HepG2 (cell line): ENCODE measurements around the gene NRL. TPM values are rescaled to one million over a fixed set of nuclear protein-coding genes. Genes with fewer than 3 reads are reported as not detected.

Experiments
- ATF4 ChIP-seq, 2 experiments: fragments of 450-650 bp in 1 of 2; sonication (generic) in 1 of 2; formaldehyde crosslinking; IDR thresholded peaks; 2 replicates each; pipeline versions ENCODE4 v1.5.0 to v1.8.0; 2020 to 2022; ENCODE audit warnings: mild to moderate bottlenecking in 1 of 2, missing genetic modification reagents in 1 of 2
- CENPX ChIP-seq: sonication (generic); formaldehyde crosslinking; IDR thresholded peaks from 2 replicates; pipeline ENCODE4 v1.9.0; 2021; ENCODE audit warnings: mild to moderate bottlenecking, missing genetic modification reagents, moderate library complexity
- HES4 ChIP-seq: sonication (generic); formaldehyde crosslinking; IDR thresholded peaks from 2 replicates; pipeline ENCODE4 v1.9.0; 2021; ENCODE audit warnings: mild to moderate bottlenecking, missing genetic modification reagents, borderline replicate concordance
- NR2C2 ChIP-seq: sonication (generic); formaldehyde crosslinking; IDR thresholded peaks from 2 replicates; pipeline ENCODE4 v1.4.0; 2020; ENCODE audit warnings: missing genetic modification reagents, mild to moderate bottlenecking, moderate library complexity, borderline replicate concordance
- PCBP1 ChIP-seq: fragments of 200-400 bp; formaldehyde crosslinking; IDR thresholded peaks from 2 replicates; pipeline ENCODE4 v1.6.1; 2017; ENCODE audit warnings: mild to moderate bottlenecking, low read depth, low read length, borderline replicate concordance
- SMC3 ChIP-seq: IDR thresholded peaks from 2 replicates; pipeline ENCODE4 v1.6.1; 2011; ENCODE audit warnings: low read length, improper control_type of control experiment
- ZFP36L2 ChIP-seq: sonication (generic); formaldehyde crosslinking; IDR thresholded peaks from 2 replicates; pipeline ENCODE4 v1.4.0; 2020; ENCODE audit warnings: missing genetic modification reagents
- ZNF264 ChIP-seq: sonication (generic); formaldehyde crosslinking; IDR thresholded peaks from 2 replicates; pipeline ENCODE4 v1.4.0; 2020; ENCODE audit warnings: missing genetic modification reagents
- ZNF333 ChIP-seq: sonication (generic); formaldehyde crosslinking; IDR thresholded peaks from 2 replicates; pipeline ENCODE4 v1.4.0; 2020; ENCODE audit warnings: mild to moderate bottlenecking, missing genetic modification reagents, borderline replicate concordance
- ZNF724P ChIP-seq: sonication (generic); formaldehyde crosslinking; IDR thresholded peaks from 2 replicates; pipeline ENCODE4 v1.8.0; 2022; ENCODE audit warnings: missing genetic modification reagents, borderline replicate concordance
- ZNF788 ChIP-seq: sonication (generic); formaldehyde crosslinking; IDR thresholded peaks from 2 replicates; pipeline ENCODE4 v1.5.0; 2020; ENCODE audit warnings: mild to moderate bottlenecking, missing genetic modification reagents, borderline replicate concordance
- polyA plus RNA-seq, 8 experiments: library from polyadenylated mRNA; depleted of rRNA in 3 of 8; stranded (reverse) in 7 of 8; unstranded in 1 of 8; fragments of >200 nt; fragmentation: Illumina TruSeq in 4 of 8; extraction: Trizol in 4 of 8; gene quantifications; 2 replicates each; pipeline versions ENCODE4 v1.2.1 to v1.2.3, GENCODE V29; 2011 to 2016; ENCODE audit warnings: low read depth in 4 of 8, missing spikeins in 1 of 8, mixed read lengths in 1 of 8; ENCODE audit not compliant: insufficient read depth in 1 of 8
- total RNA-seq, 5 experiments: library from RNA; depleted of rRNA; stranded (reverse); fragments of >200 nt; fragmentation: Illumina TruSeq; extraction: Trizol; gene quantifications; 2 replicates each; pipeline ENCODE4 v1.2.3, GENCODE V29; 2016; ENCODE audit warnings: low read depth in 1 of 5
- TF ChIP-seq, protein P1 (sequence below): sonication (generic); formaldehyde crosslinking; IDR thresholded peaks from one replicate; pipeline ENCODE4 v1.5.1; 2020; ENCODE audit warnings: mild to moderate bottlenecking, missing genetic modification reagents; ENCODE audit errors: not compliant biosample characterization

NRL gene
- total and polyA plus RNA-seq, 2 of the 13 experiments (the other 11 are each of a cell fraction or from before 2014, with no cell fraction given): 2.5 to 4.7 TPM

- TF ChIP-seq HES4 (CRISPR knock-in tag) (0 out of 2 replicates have a peak, but pooled peaks have one; percentile 53), PCBP1 (no peak), ZNF788 (CRISPR knock-in tag) (no peak), ZFP36L2 (no peak), ATF4 (CRISPR knock-in tag; IDR thresholded peaks at IDR 0.05) (no peak), NR2C2 (CRISPR knock-in tag) (no peak), ZNF724P (CRISPR knock-in tag) (no peak), CENPX (CRISPR knock-in tag) (no peak), ZNF333 (CRISPR knock-in tag) (0 out of 2 replicates have a peak, but pooled peaks have one; percentile 3), ZNF264 (no peak), SMC3 (no peak)
- TF ChIP-seq, protein P1, sequence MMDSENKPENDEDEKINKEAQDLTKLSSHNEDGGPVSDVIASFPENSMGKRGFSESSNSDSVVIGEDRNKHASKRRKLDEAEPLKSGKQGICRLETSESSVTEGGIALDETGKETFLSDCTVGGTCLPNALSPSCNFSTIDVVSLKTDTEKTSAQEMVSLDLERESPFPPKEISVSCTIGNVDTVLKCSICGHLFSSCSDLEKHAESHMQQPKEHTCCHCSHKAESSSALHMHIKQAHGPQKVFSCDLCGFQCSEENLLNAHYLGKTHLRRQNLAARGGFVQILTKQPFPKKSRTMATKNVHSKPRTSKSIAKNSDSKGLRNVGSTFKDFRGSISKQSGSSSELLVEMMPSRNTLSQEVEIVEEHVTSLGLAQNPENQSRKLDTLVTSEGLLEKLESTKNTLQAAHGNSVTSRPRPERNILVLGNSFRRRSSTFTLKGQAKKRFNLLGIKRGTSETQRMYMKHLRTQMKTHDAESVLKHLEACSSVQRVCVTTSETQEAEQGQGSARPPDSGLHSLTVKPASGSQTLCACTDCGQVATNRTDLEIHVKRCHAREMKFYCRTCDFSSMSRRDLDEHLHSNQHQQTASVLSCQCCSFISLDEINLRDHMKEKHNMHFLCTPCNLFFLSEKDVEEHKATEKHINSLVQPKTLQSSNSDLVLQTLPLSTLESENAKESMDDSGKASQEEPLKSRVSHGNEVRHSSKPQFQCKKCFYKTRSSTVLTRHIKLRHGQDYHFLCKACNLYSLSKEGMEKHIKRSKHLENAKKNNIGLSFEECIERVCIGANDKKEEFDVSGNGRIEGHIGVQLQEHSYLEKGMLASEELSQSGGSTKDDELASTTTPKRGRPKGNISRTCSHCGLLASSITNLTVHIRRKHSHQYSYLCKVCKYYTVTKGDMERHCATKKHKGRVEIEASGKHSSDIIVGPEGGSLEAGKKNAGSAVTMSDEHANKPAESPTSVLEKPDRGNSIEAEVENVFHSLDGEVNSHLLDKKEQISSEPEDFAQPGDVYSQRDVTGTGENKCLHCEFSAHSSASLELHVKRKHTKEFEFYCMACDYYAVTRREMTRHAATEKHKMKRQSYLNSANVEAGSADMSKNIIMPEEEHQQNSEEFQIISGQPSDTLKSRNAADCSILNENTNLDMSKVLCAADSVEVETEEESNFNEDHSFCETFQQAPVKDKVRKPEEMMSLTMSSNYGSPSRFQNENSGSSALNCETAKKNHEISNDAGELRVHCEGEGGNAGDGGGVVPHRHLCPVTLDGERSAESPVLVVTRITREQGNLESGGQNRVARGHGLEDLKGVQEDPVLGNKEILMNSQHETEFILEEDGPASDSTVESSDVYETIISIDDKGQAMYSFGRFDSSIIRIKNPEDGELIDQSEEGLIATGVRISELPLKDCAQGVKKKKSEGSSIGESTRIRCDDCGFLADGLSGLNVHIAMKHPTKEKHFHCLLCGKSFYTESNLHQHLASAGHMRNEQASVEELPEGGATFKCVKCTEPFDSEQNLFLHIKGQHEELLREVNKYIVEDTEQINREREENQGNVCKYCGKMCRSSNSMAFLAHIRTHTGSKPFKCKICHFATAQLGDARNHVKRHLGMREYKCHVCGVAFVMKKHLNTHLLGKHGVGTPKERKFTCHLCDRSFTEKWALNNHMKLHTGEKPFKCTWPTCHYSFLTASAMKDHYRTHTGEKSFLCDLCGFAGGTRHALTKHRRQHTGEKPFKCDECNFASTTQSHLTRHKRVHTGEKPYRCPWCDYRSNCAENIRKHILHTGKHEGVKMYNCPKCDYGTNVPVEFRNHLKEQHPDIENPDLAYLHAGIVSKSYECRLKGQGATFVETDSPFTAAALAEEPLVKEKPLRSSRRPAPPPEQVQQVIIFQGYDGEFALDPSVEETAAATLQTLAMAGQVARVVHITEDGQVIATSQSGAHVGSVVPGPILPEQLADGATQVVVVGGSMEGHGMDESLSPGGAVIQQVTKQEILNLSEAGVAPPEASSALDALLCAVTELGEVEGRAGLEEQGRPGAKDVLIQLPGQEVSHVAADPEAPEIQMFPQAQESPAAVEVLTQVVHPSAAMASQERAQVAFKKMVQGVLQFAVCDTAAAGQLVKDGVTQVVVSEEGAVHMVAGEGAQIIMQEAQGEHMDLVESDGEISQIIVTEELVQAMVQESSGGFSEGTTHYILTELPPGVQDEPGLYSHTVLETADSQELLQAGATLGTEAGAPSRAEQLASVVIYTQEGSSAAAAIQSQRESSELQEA: peak; percentile 18
Observed at GRCh38 chr14:24056800-24057184, 58.0 kb downstream of the NRL start (continued).
